ENCODE results near the gene NTRK2.
"Not testable (repeated sequence)": the region's sequence is repeated elsewhere in the genome, so short reads cannot be mapped to it uniquely, and the experiment has no call there.

NTRK2 gene

DNA sequence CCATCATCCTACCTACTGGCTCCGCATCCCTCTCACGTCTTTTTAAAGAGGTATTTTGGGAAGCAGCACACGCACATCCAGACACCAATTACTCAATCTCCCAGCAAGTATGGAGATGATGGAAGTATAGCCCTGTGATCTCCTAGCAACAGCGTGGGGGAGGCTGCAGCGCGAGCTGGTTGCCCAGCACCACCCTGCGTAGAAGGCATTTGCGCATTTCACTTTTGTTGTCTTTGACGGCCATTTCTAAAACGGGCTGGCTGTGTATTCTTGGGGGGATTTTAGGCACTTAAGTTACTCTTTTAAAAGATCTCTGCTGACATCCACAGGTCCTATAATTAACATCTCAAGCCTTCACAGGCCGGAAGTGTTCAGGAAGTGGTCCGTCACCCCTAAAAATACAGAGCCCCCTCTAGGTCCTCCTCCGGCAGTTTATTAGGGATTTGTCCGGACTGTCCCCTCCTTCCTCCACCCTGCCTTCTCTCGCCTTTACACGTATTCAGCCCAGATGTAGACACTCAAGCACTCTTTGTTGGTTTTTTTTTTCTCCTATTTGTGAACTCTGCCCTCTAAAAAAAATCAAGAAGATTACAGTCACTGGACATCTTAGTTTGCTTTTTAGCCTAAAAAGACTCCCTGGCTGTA, 371.4 kb downstream of the NTRK2 start:
- no peak for DNase-seq

DNA sequence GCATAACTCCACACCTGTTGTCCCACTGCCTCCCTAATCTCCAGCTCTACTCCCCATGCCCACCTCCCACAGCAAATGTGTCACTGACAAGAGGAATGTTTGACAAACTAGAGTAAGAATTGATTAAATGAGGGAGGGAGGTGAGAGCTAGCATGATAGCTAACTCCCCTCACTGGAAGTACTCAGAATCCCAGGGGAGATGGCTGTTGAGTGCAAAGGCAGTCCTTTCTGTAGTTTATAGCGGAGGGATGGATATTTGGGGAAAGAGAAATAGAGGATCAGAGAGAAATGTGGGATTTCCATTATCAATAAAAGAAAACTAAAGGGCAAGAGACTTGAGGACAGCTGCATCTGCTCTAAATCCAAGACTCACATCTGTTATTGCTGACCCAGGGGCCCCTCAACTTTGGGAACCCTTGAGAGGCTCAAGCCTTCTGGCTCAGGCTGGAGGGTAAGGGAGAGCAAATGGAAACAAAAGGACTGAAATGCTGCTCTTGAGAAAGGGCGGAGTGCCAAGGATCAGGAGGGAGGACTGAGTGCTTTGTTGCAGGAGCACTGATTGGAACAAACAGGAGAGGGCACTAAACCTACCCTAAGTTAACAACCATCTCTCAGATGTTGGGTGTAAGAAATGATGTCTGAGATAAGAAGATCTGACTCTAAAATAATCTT, 372.1 kb downstream of the NTRK2 start:
- DNase-seq, result peak; percentile 11

DNA sequence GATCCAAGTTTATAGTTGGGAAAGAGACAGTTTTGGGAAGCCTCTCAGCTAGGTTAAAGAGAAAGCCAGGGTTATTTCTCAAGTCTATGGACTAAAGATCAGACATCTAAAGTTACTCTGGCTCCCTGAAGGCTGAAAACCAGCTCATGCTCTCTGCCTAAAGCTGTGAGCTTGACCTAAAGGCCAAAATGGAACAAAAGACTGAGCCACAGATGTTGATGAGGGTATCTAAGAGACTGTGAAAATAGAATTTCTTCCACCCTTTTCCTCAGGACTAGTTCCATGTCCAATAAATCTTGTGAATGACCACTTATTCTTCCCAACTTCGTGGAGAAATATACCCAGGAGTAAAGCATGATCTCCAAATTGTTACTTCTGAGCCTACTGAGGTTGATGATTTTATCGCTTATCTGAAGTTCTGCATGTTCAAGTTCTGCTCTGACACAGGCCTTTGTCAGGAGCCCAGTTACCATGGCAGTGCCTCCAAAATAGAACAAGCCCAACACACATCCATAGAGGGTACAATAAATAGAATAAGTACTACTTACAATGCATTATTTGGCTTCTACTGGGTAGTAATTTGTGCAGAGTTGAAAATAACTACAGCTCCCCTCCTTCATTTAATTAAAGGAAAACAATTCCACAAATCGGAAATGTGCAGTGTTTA, 373.6 kb downstream of the NTRK2 start:
- no peak for DNase-seq

DNA sequence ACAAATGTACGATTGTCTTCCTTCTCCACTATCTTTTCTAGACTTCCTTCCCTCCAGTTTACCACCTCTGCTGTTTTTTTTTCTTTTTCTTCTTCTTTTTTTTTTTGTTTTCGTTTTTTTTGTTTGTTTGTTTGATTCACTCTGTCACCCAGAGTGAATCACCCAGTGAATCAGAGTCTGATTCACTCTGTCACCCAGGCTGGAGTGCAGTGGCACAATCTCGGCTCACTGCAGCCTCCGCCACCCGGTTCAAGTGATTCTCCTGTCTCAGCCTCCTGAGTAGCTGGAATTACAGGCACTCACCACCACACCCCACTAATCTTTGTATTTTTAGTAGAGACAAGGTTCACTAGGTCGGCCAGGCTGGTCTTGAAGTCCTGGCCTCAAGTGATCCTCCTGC, 375.7 kb downstream of the NTRK2 start:
- DNase-seq, result no peak

DNA sequence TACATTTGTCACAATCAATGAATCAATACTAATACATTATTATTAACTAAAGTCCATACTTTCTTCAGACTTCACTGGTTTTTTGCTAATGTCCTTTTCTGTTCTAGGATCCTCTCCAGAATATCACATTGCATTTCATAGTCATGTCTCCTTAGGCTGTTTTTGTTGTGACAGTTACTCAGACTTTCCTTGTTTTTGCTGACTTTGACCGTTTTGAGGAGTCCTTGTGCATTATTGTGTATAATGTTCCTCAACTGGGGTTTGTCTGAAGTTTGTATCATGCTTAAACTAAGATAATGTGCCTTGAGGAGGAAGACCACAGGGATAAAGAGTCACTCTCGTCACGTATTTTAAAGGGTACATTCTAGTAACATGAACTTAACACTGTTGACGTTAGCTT, 376.9 kb downstream of the NTRK2 start:
- DNase-seq, result no peak

DNA sequence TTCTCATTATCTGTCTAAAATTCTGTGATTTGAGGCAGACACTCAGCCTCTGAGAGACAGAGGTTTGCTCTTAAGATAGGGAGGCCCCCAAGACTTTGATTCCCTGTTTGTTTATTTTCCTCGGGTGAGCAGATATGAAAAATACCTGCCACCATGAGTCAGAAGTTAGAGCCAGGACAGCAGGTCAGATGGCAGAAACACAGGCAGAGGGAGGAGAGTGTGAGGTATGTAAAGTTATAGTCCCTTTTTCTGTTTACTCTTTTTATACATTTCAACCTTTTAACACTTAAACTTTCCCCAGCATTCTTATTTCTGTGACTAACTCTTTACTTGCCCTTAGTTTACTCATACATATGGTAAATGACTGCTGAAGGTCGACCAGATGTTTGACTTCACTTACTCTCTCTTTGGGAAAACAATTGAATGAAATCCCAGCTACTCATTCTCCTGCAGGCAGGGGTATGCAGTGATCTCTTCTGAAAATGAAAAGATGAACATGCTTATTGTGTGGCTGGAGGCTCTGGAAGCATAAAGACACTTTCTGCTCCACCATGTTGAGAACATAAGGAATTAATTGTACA, 383.8 kb downstream of the NTRK2 start:
- DNase-seq, result no peak

DNA sequence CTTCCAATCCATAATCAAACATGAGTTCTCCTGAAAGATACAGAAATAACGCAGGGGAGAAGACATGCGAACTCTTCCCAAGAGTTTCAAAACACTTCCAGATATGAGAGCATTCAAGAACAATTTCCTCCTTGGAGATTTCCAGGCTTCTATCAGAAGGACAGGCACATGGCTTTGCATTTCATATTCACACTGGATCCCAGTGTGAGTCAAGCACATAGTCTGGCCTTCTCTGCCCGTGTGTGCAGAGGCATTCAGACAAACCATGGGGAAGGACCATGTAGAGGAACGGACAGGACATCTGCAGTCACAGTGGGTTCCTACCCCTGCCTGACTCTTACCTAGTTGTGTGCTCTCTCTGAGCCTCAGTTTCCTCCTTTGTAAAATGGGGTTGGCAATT, 384.5 kb downstream of the NTRK2 start:
- no peak for DNase-seq

DNA sequence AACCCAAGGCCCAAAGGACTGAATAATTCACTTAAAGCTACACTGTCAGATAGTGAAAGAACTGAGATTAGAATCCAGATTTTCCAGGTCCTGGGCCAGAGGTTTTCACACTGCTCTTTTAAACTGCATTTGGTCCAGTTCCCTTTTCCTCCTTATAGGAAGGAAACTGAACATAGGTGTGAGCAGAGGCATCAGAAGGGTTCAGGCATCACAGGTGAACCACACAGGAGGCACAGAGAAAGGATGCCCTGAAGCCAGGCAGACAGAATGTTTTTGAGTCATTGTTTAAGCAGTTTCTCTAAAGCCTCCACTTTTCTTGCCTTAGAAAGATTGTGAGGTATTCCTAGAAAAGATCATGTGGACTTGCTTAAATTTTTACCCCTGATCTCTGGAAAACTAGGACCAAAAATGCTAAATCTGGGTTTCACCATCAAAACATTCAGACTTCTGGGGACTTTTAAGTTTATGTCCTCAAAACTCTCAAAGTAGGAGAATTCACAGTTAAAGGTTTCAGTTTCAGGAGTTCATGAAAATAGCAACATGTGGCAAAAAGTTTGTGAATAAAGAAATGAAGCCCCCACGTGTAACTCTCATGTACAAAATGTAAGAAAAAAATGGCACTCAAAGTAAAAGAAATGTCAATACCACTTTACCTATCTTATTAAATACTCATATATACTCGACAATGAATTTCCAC, 386.1 kb downstream of the NTRK2 start:
- DNase-seq, result no peak

DNA sequence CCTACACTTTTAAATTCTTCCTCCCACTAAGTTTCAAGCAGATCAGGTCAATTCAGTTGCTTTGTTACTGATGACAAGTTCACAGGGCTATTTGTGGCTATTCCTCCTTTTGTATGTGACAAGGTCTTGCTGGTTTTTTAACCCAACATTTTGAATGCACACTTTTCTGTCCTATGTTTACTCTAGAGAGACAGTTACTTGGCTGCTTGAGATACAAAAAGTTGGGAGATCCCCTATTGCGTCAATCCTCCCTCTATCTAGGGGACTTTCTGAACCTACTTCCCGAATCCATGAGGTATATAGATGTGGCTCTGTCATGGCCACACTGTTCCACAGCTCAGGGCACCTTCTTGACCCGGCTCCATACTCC, 386.7 kb downstream of the NTRK2 start:
- no peak for DNase-seq

DNA sequence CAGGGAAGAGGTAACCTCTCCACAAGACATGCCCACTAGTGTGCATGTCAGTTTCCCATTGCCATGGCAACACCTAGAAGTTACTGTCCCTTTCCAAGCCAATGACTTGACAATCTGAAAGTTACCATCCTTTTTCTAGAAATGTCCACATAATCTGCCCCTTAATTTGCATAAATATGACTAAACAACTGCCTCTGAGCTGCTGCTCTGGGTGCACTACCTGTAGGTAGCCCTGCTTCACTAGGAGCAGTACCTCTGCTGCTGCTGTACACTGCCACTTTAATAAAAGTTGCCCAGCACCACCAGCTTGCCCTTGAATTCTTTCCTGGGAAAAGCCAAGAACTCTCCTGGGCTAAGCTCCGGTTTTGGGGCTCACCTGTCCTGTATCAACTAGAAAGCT, 392.4 kb downstream of the NTRK2 start:
- no peak for DNase-seq

DNA sequence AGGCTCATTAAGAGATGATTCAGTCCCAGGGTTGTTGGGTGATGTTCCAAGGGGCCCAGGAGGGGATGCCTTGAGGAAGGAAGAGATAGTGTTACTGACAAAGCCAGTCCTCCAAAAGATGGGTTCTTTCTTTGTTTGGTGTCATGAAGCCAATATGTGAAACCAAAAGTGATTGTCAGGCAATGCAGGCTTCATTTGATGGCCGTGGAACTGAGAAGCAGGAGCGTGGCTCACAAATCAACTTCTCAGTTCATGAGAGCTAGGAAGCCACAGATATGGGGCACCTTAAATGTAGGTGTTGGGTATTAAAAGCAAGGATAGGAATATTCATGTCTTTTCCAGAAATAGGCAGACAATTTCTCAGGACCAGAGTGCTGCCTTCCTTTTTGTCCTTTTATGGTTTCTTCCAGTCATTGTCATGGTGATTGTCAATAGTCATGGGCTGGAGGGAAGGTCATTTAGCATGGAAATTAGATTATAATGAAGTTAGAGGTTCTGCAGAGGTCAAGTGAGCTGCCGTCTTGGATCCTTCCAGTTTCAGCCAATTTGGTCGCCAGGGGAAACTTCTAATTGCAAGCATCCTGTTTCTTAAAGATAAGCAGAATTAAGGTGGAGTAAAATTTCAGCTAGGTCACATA, 393.0 kb downstream of the NTRK2 start:
- no peak for DNase-seq

DNA sequence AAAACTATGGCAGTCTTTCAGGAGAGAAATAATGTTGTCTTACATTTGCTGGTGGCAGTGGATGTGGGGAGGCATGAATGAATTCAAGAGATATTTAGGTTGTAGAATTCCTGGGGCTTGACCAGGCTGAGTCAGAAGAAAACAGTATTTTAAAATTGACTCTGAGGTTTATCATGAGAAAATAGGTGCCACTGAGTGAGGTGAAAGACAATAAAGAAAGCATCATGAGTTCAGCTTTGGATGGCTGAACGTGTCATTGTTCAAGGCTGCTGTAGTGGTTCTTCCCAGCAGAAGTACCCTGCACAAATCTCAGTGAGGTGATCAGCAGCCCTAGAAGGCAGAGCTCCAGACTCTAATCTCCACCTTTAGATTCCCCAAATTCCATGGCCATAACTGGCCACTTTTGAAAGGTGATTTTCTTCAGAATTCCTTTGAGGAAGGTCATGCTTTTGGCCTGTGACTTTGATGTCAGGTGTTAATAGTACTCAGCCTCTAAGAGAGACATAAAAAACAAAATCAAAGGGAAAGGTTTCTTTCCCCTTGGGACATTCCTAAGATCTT, 395.4 kb downstream of the NTRK2 start:
- DNase-seq, result no peak

DNA sequence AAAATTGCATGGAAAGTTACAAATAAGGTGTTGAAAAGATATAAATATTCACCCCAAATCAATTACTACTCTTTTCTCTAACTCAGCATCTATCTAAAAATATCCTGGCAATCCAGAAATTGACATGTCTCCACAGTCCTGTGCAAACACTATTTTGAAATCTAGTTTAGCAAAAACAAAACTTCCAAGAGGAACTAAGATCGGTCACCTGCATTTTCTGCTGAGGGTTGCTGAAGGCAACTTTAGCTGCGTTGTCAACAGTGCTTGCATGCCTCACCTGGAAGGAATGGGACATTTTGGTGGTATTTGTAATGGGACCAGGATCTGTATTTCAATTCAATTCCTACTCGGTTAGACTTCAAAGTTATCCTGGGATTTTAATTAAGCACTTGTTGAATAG, 398.3 kb downstream of the NTRK2 start:
- DNase-seq, result no peak

DNA sequence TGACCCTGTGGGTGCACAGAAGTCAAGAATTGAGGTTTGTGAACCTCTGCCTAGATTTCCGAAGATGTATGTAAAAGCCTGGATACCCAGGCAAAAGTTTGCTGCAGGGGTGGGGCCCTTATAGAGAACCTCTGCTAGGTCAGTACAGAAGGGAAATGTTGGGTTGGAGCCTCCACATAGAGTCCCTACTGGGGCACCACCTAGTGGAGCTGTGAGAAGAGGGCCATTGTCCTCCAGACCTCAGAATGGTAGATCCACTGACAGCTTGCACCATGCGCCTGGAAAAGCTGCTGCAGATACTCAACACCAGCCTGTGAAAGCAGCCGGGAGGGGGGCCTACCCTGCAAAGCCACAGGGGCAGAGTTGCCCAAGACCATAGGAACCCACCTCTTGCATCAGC, 399.9 kb downstream of the NTRK2 start:
- not testable (repeated sequence) for DNase-seq
